ENCODE data around the gene CEP192. TPM values are rescaled to one million over a fixed set of nuclear protein-coding genes. Genes with fewer than 3 reads are reported as not detected.
"Not testable (repeated sequence)": the region's sequence is repeated elsewhere in the genome, so short reads cannot be mapped to it uniquely, and the experiment has no call there.

The CEP192 gene
- total and polyA plus RNA-seq, 7 donors: 3.1 to 12.3 (median 5.2) TPM

- no peaks in the 10 kb centered on the region for H3K9me3 ChIP-seq
- WGBS, 3 donors: 90 to 94% (median 93%) methylated on average over 6 of the region's 6 CpGs
- ATAC-seq (no peak), DNase-seq (no peak)
- no peak for TF ChIP-seq CTCF (IDR thresholded peaks at IDR 0.05)
- H3K4me3 ChIP-seq: no peak overlapping the region
- intact Hi-C loops (cut with DNase I): loop anchor here in 1 of 2 donors (5.0 kb wide), 1 partner anchor 49 kb away; the partner anchor contains the start of gene SEH1L
- H3K27ac ChIP-seq: no peak overlapping the region
- peaks cover 17% of the 10 kb centered on the region for H3K4me1 ChIP-seq
- peaks cover 0 to 12% of the 10 kb centered on the region in 2 donors for H3K36me3 ChIP-seq (ENCODE audit: insufficient read depth in 1 of 2, low read depth in 1 of 2)
- H3K27me3 ChIP-seq (ENCODE audit: insufficient read depth in 3 of 3, low read length in 2 of 3): no peaks in the 10 kb centered on the region
Observed at GRCh38 chr18:12995952-12996477, 4.9 kb downstream of the CEP192 start.

GRCh38 chr18:12996661-12997292 is 5.6 kb downstream of the CEP192 start:
- DNase-seq: no peak
- H3K27ac ChIP-seq: no peak overlapping the region
- H3K4me3 ChIP-seq: no peak overlapping the region
- H3K36me3 ChIP-seq (ENCODE audit: insufficient read depth in 1 of 2, low read depth in 1 of 2): peaks cover 0 to 19% of the 10 kb centered on the region in 2 donors
- WGBS, 3 donors: 81 to 88% (median 86%) methylated on average over 10 of the region's 10 CpGs
- intact Hi-C loops (cut with DNase I): loop anchor here in 1 of 2 donors (5.0 kb wide), 1 partner anchor 49 kb away; the partner anchor contains the start of gene SEH1L
- H3K9me3 ChIP-seq: no peaks in the 10 kb centered on the region
- H3K27me3 ChIP-seq (ENCODE audit: insufficient read depth in 3 of 3, low read length in 2 of 3): no peaks in the 10 kb centered on the region
- peaks cover 17% of the 10 kb centered on the region for H3K4me1 ChIP-seq
- TF ChIP-seq CTCF (IDR thresholded peaks at IDR 0.05): no peak
- no peak for ATAC-seq

GRCh38 chr18:12997330-12997729 is 6.2 kb downstream of the CEP192 start:
- ATAC-seq; H3K27me3 ChIP-seq (ENCODE audit: insufficient read depth in 3 of 3, low read length in 2 of 3); H3K4me3 ChIP-seq; H3K9me3 ChIP-seq; DNase-seq; H3K27ac ChIP-seq: not testable (repeated sequence)
- WGBS, 3 donors: 82 to 89% (median 87%) methylated on average over 2 of the region's 2 CpGs
- H3K4me1 ChIP-seq: peaks cover 13% of the 10 kb centered on the region
- H3K36me3 ChIP-seq (ENCODE audit: insufficient read depth in 1 of 2, low read depth in 1 of 2): peaks cover 0 to 25% of the 10 kb centered on the region in 2 donors
- intact Hi-C loops (cut with DNase I): loop anchor here in 1 of 2 donors (5.0 kb wide), 1 partner anchor 50 kb away; the partner anchor contains the start of gene SEH1L

- 88 to 92% (median 90%) methylated on average over 6 of the region's 6 CpGs for WGBS, 3 donors
- H3K27ac ChIP-seq: no peak overlapping the region
- DNase-seq (no peak), ATAC-seq (no peak)
- no peaks in the 10 kb centered on the region for H3K27me3 ChIP-seq (ENCODE audit: insufficient read depth in 3 of 3, low read length in 2 of 3)
- intact Hi-C loops (cut with DNase I): loop anchor here in 1 of 2 donors (5.0 kb wide), 1 partner anchor 51 kb away; the partner anchor contains the start of gene SEH1L
- peaks cover 2% of the 10 kb centered on the region for H3K4me1 ChIP-seq
- H3K4me3 ChIP-seq: no peak overlapping the region
- no peak for TF ChIP-seq CTCF (IDR thresholded peaks at IDR 0.05)
- peaks cover 0 to 32% of the 10 kb centered on the region in 2 donors for H3K36me3 ChIP-seq (ENCODE audit: insufficient read depth in 1 of 2, low read depth in 1 of 2)
- no peaks in the 10 kb centered on the region for H3K9me3 ChIP-seq
Observed at GRCh38 chr18:12998332-12999060, 7.3 kb downstream of the CEP192 start.

GRCh38 chr18:13003466-13003896 is 12.3 kb downstream of the CEP192 start:
- peak in 3 of 4 donors; percentile 40 to 63 (median 63) for ATAC-seq
- TF ChIP-seq CTCF (IDR thresholded peaks at IDR 0.05): no peak
- peaks cover 0 to 51% of the 10 kb centered on the region in 2 donors for H3K36me3 ChIP-seq (ENCODE audit: insufficient read depth in 1 of 2, low read depth in 1 of 2)
- no peak overlapping the region for H3K4me3 ChIP-seq
- no peaks in the 10 kb centered on the region for H3K27me3 ChIP-seq (ENCODE audit: insufficient read depth in 3 of 3, low read length in 2 of 3)
- H3K27ac ChIP-seq: no peak overlapping the region
- intact Hi-C loops (cut with DNase I): no loop called here
- no peak for DNase-seq
- H3K4me1 ChIP-seq: no peaks in the 10 kb centered on the region
- 80 to 82% (median 80%) methylated on average over 7 of the region's 7 CpGs for WGBS, 3 donors
- no peaks in the 10 kb centered on the region for H3K9me3 ChIP-seq

Measured in psoas muscle (tissue), 8 donors.